ENCODE data around the gene KIDINS220.

The KIDINS220 gene

DNA sequence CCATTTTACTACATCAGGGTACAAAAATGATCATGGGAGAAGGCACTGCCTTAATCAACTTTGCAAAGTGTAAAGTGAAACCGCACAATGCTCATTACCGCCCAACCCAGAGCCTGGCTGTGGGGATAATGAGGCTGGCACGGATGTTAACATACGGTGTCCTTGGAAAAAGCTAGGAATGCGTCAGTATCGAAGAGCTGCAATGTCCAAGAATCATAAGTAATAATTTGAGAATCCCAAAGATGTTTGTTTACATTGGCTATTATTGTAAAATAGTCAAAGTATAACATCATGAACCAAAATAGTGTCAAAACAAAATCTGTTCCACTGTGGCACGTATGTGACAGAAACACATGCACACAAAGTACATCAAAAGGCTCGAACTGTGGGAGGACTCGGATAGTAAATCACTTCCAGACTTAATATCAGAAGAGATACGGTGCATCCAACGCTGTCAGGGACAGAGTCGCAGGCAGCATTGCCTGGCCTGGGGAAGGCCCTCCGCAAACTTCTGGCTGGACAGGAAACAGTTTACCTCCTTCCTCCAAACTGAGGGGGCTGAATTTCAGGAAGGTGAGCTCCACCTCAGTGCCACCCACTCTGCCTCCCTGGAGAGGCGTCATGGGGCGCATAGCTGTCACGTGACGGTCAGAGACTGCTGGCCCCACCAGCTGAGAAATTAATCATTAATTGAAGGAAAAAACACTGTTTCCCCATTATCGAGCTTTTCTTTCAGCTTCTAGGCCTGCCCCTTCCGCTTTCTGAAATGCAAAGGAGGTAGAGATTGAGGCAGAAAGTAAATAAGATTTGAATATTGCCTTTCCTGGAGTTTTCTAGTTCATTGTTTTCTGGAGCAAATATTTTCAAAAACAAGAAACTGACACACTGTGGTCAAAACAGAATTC, 157.3 kb downstream of the KIDINS220 start:
- Histone ChIP-seq H3K9ac (ENCODE audit: low read depth in 1 of 2, low read length in 2 of 2) (peak overlapping the region; percentile 64 to 94), H3K27me3 (ENCODE audit: control insufficient read depth in 2 of 2, insufficient read depth in 2 of 2, low read length in 2 of 2) (peaks cover 0 to 3% of the 10 kb centered on the region in 2 donors), H3K4me1 (ENCODE audit: control insufficient read depth in 2 of 2, insufficient read depth in 2 of 2, low read length in 2 of 2) (peaks cover 13 to 25% of the 10 kb centered on the region in 2 donors), H3K27ac (ENCODE audit: low read depth in 2 of 2, low read length in 2 of 2) (peak overlapping the region; percentile 99), H3K4me3 (ENCODE audit: low read length in 2 of 2) (peak overlapping the region; percentile 75 to 80), H3K36me3 (ENCODE audit: control insufficient read depth in 2 of 2, insufficient read depth in 2 of 2, low read length in 2 of 2) (no peaks in the 10 kb centered on the region), H3K9me3 (ENCODE audit: control insufficient read depth in 2 of 2, low read length in 2 of 2) (no peaks in the 10 kb centered on the region)

GRCh38 chr2:8679567-8679826, 157.9 kb downstream of the KIDINS220 start:
- Histone ChIP-seq H3K27me3 (ENCODE audit: control insufficient read depth in 2 of 2, insufficient read depth in 2 of 2, low read length in 2 of 2) (peaks cover 0 to 3% of the 10 kb centered on the region in 2 donors), H3K9me3 (ENCODE audit: control insufficient read depth in 2 of 2, low read length in 2 of 2) (peaks cover 0 to 3% of the 10 kb centered on the region in 2 donors), H3K4me1 (ENCODE audit: control insufficient read depth in 2 of 2, insufficient read depth in 2 of 2, low read length in 2 of 2) (peaks cover 9 to 25% of the 10 kb centered on the region in 2 donors), H3K4me3 (ENCODE audit: low read length in 2 of 2) (peak overlapping the region; percentile 75 to 80), H3K27ac (ENCODE audit: low read depth in 2 of 2, low read length in 2 of 2) (peak overlapping the region; percentile 99), H3K9ac (ENCODE audit: low read depth in 1 of 2, low read length in 2 of 2) (peak overlapping the region; percentile 64 to 94), H3K36me3 (ENCODE audit: control insufficient read depth in 2 of 2, insufficient read depth in 2 of 2, low read length in 2 of 2) (no peaks in the 10 kb centered on the region)
